Lower leg skin (tissue), 3 donors: Measurements from ENCODE around the gene NFIA.

Experiments used
- POLR2A ChIP-seq, 2 donors: fragments of 450-650 bp; IDR thresholded peaks; one replicate each; pipeline ENCODE4 v1.6.1; 2016 to 2017; ENCODE audit warnings: antibody characterized with exemption in 2 of 2, mild to moderate bottlenecking in 1 of 2, moderate library complexity in 1 of 2
- TF ChIP-seq, protein P1 (sequence below), 3 donors: fragments of 450-650 bp; IDR thresholded peaks; one replicate each; pipeline ENCODE4 v1.5.1; 2016; ENCODE audit warnings: antibody characterized with exemption in 3 of 3, mild to moderate bottlenecking in 3 of 3, moderate library complexity in 2 of 3

DNA sequence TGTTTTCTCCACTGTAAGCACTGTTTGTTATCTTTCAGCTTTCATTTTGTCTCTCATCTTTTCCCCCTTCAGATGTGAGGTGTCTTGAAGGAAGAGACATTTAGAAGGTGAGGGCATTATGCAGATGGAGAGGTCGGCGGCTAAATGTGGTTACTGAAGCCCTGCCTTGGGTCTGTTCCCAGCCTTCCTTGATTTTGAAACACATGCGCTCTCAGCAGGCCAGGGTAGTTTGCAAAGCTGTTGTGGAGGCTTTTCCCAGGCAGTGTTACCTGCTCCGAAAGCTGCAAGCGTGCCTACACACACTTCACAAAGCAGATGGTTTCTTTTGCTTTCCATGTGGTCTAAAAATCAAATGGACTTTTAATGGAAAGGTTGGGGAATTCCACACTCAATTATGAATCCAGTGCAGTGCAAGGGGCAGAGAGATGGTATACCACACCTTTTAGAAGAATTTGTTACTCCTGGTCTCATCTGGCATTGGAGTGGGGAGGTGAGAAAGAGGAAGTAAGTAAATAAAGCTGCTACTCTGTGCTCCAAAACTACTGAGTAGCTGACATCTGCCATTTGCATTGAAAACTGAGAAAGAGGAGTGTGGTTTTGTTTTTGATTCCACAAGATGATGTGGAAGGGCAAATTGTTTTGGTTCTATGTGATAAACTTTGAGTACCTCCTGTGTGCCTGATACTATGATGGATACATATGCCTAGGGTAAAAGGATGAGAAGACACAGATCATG is 91.9 kb downstream of the NFIA start:
- TF ChIP-seq, protein P1, sequence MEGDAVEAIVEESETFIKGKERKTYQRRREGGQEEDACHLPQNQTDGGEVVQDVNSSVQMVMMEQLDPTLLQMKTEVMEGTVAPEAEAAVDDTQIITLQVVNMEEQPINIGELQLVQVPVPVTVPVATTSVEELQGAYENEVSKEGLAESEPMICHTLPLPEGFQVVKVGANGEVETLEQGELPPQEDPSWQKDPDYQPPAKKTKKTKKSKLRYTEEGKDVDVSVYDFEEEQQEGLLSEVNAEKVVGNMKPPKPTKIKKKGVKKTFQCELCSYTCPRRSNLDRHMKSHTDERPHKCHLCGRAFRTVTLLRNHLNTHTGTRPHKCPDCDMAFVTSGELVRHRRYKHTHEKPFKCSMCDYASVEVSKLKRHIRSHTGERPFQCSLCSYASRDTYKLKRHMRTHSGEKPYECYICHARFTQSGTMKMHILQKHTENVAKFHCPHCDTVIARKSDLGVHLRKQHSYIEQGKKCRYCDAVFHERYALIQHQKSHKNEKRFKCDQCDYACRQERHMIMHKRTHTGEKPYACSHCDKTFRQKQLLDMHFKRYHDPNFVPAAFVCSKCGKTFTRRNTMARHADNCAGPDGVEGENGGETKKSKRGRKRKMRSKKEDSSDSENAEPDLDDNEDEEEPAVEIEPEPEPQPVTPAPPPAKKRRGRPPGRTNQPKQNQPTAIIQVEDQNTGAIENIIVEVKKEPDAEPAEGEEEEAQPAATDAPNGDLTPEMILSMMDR (IDR thresholded peaks at IDR 0.05), result no peak
- TF ChIP-seq POLR2A (IDR thresholded peaks at IDR 0.05), result no peak
